ENCODE results near the gene ZIK1. TPM values are rescaled to one million over a fixed set of nuclear protein-coding genes. Genes with fewer than 3 reads are reported as not detected.
A peak's percentile ranks its signal among the peaks of the same experiment; 100 is the strongest.

The ZIK1 gene
- total RNA-seq, 1 donor from 2014 or later, result 16.7 TPM

GRCh38 chr19:57632987-57633831 lies 49.3 kb downstream of the ZIK1 start, which contains the start of gene ZNF211:
Gene ZNF211 (plus strand): TSS chr19:57633168. CDS start chr19:57633347, 179 bp downstream.
- no peak for TF ChIP-seq CTCF (IDR thresholded peaks at IDR 0.05; ENCODE audit: unreplicated experiment)
- peak within 1 kb of the TSS; percentile 93 for H3K4me3 Mint-ChIP-seq

GRCh38 chr19:57633832-57634131 lies 49.8 kb downstream of the ZIK1 start:
- H3K36me3 Mint-ChIP-seq, result peaks cover 58% of the 10 kb centered on the region
- DNase-seq (ENCODE audit: low spot score in 2 of 2, unreplicated experiment in 2 of 2), result no peak
- no peaks in the 10 kb centered on the region for H3K27me3 Mint-ChIP-seq (ENCODE audit: low read depth)
- peaks cover 42% of the 10 kb centered on the region for H3K9me3 Mint-ChIP-seq
- no peak for TF ChIP-seq CTCF (IDR thresholded peaks at IDR 0.05; ENCODE audit: unreplicated experiment)
- H3K4me3 Mint-ChIP-seq, result peak overlapping the region; percentile 93
- peaks cover 17% of the 10 kb centered on the region for H3K4me1 Mint-ChIP-seq
- peak overlapping the region; percentile 49 for H3K27ac Mint-ChIP-seq

More at GRCh38 chr19:57632987-57633831, 49.3 kb downstream of the ZIK1 start, which contains the start of gene ZNF211:
- Mint-ChIP-seq H3K27ac (peak within 1 kb of the TSS; percentile 50), H3K4me1 (peaks cover 17% of the 10 kb centered on the region), H3K27me3 (ENCODE audit: low read depth) (no peaks in the 10 kb centered on the region), H3K9me3 (peaks cover 42% of the 10 kb centered on the region), H3K36me3 (peaks cover 54% of the 10 kb centered on the region)
- peak; percentile 86 to 91 for DNase-seq (ENCODE audit: low spot score in 2 of 2, unreplicated experiment in 2 of 2)

GRCh38 chr19:57637379-57637778 lies 53.4 kb downstream of the ZIK1 start:
- H3K27me3 Mint-ChIP-seq (ENCODE audit: low read depth), result no peaks in the 10 kb centered on the region
- DNase-seq (ENCODE audit: low spot score in 2 of 2, unreplicated experiment in 2 of 2), result no peak
- H3K36me3 Mint-ChIP-seq, result peaks cover 74% of the 10 kb centered on the region
- H3K4me1 Mint-ChIP-seq, result peaks cover 17% of the 10 kb centered on the region
- peaks cover 66% of the 10 kb centered on the region for H3K9me3 Mint-ChIP-seq
- no peak overlapping the region for H3K4me3 Mint-ChIP-seq
- no peak for TF ChIP-seq CTCF (IDR thresholded peaks at IDR 0.05; ENCODE audit: unreplicated experiment)
- H3K27ac Mint-ChIP-seq, result no peak overlapping the region

- no peak overlapping the region for H3K4me3 Mint-ChIP-seq
- TF ChIP-seq CTCF (IDR thresholded peaks at IDR 0.05; ENCODE audit: unreplicated experiment), result no peak
- peaks cover 73% of the 10 kb centered on the region for H3K36me3 Mint-ChIP-seq
- no peak for DNase-seq (ENCODE audit: low spot score in 2 of 2, unreplicated experiment in 2 of 2)
- H3K27me3 Mint-ChIP-seq (ENCODE audit: low read depth), result no peaks in the 10 kb centered on the region
- no peaks in the 10 kb centered on the region for H3K4me1 Mint-ChIP-seq
- peaks cover 72% of the 10 kb centered on the region for H3K9me3 Mint-ChIP-seq
- no peak overlapping the region for H3K27ac Mint-ChIP-seq
Measured at GRCh38 chr19:57641715-57642234, 57.8 kb downstream of the ZIK1 start.

- H3K9me3 Mint-ChIP-seq, result peaks cover 70% of the 10 kb centered on the region
- no peak for DNase-seq (ENCODE audit: low spot score in 2 of 2, unreplicated experiment in 2 of 2)
- H3K27me3 Mint-ChIP-seq (ENCODE audit: low read depth), result no peaks in the 10 kb centered on the region
- no peaks in the 10 kb centered on the region for H3K4me1 Mint-ChIP-seq
- H3K4me3 Mint-ChIP-seq, result no peak overlapping the region
- peaks cover 66% of the 10 kb centered on the region for H3K36me3 Mint-ChIP-seq
- H3K27ac Mint-ChIP-seq, result no peak overlapping the region
- no peak for TF ChIP-seq CTCF (IDR thresholded peaks at IDR 0.05; ENCODE audit: unreplicated experiment)
Measured at GRCh38 chr19:57642396-57643046, 58.6 kb downstream of the ZIK1 start.

Other genes with a start within 250 kb of the ZIK1 start
- 12.2 to 13.6 TPM (median 13.2 TPM) in 3 replicates for gene ZNF304, start 232.9 kb upstream of the ZIK1 start, total RNA-seq
- 10.3 to 12.4 TPM (median 12.2 TPM) in 3 replicates for gene TRAPPC2B, start 220.6 kb upstream of the ZIK1 start, total RNA-seq
- gene ZNF547, start 220.6 kb upstream of the ZIK1 start, total RNA-seq, result 3.9 to 6.8 TPM (median 4.7 TPM) in 3 replicates
- gene ZNF548, start 194.3 kb upstream of the ZIK1 start, total RNA-seq, result 39.1 to 41.1 TPM (median 40.5 TPM) in 3 replicates
- 16.3 to 18.4 TPM (median 17.4 TPM) in 3 replicates for gene ZNF17, start 173.0 kb upstream of the ZIK1 start, total RNA-seq
- gene ZNF749, start 148.8 kb upstream of the ZIK1 start, total RNA-seq, result 20.1 to 23.7 TPM (median 21.9 TPM) in 3 replicates
- 1.2 to 1.7 TPM (median 1.6 TPM) in 3 replicates for gene VN1R1, start 127.0 kb upstream of the ZIK1 start, total RNA-seq
- 13.8 to 15.5 TPM (median 14.0 TPM) in 3 replicates for gene ZNF772, start 106.6 kb upstream of the ZIK1 start, total RNA-seq
- gene ZNF419, start 96.4 kb upstream of the ZIK1 start, total RNA-seq, result 20.0 to 22.3 TPM (median 22.3 TPM) in 3 replicates
- 9.3 to 9.7 TPM (median 9.4 TPM) in 3 replicates for gene ZNF773, start 84.2 kb upstream of the ZIK1 start, total RNA-seq
- gene ZNF549, start 56.8 kb upstream of the ZIK1 start, total RNA-seq, result 11.1 to 11.5 TPM (median 11.3 TPM) in 3 replicates
- 10.3 to 13.3 TPM (median 11.3 TPM) in 3 replicates for gene ZNF550, start 24.3 kb upstream of the ZIK1 start, total RNA-seq
- 9.4 to 10.0 TPM (median 9.5 TPM) in 3 replicates for gene ZNF416, start 5.2 kb upstream of the ZIK1 start, total RNA-seq
- gene ZNF530, start 15.7 kb downstream of the ZIK1 start, total RNA-seq, result 4.8 to 6.1 TPM (median 6.0 TPM) in 3 replicates
- gene ZNF134, start 30.1 kb downstream of the ZIK1 start, total RNA-seq, result 33.5 to 40.5 TPM (median 40.4 TPM) in 3 replicates
- 25.3 to 28.7 TPM (median 25.4 TPM) in 3 replicates for gene ZNF211, start 49.0 kb downstream of the ZIK1 start, total RNA-seq
- not detected in 3 replicates for gene ZSCAN4, start 84.8 kb downstream of the ZIK1 start, total RNA-seq
- gene ZNF551, start 97.8 kb downstream of the ZIK1 start, total RNA-seq, result 14.5 to 19.0 TPM (median 14.6 TPM) in 3 replicates
- gene ZNF154, start 125.1 kb downstream of the ZIK1 start, total RNA-seq, result 42.4 to 43.0 TPM (median 42.7 TPM) in 3 replicates
- 8.5 to 9.3 TPM (median 9.3 TPM) in 3 replicates for gene ZNF671, start 143.5 kb downstream of the ZIK1 start, total RNA-seq
- 29.1 to 30.4 TPM (median 29.7 TPM) in 3 replicates for gene ZNF776, start 162.7 kb downstream of the ZIK1 start, total RNA-seq
- gene ZNF586, start 185.5 kb downstream of the ZIK1 start, total RNA-seq, result 29.7 to 33.7 TPM (median 31.3 TPM) in 3 replicates
- gene ZNF552, start 230.8 kb downstream of the ZIK1 start, total RNA-seq, result 15.5 to 19.2 TPM (median 16.8 TPM) in 3 replicates
- gene ZNF587B, start 246.2 kb downstream of the ZIK1 start, total RNA-seq, result 28.2 to 32.0 TPM (median 29.8 TPM) in 3 replicates